SJCRH30 (cell line): ENCODE results near the gene ERP44. TPM values are rescaled to one million over a fixed set of nuclear protein-coding genes. Genes with fewer than 3 reads are reported as not detected.

Source experiments
- DNase-seq, 2 experiments: peaks; one replicate each; pipeline ENCODE4 v3.0.0-alpha.2; 2015 to 2020
- H3K27ac ChIP-seq: fragments of 250-450 bp; sonication (Bioruptor Pico); 2 replicates; pipeline ENCODE4 v1.5.1; 2020; ENCODE audit warnings: mild to moderate bottlenecking, moderate library complexity
- H3K27me3 ChIP-seq: fragments of 250-450 bp; sonication (Bioruptor Pico); 2 replicates; pipeline ENCODE4 v1.5.1; 2020; ENCODE audit warnings: mild to moderate bottlenecking, moderate library complexity
- H3K36me3 ChIP-seq: fragments of 250-450 bp; sonication (Bioruptor Pico); 2 replicates; pipeline ENCODE4 v1.5.1; 2020; ENCODE audit warnings: mild to moderate bottlenecking, moderate library complexity
- H3K4me1 ChIP-seq: fragments of 250-450 bp; sonication (Bioruptor Pico); 2 replicates; pipeline ENCODE4 v1.5.1; 2020; ENCODE audit warnings: mild to moderate bottlenecking, moderate library complexity
- H3K4me3 ChIP-seq: fragments of 250-450 bp; sonication (Bioruptor Pico); 2 replicates; pipeline ENCODE4 v1.5.1; 2020; ENCODE audit warnings: mild to moderate bottlenecking, moderate library complexity
- H3K9me3 ChIP-seq: fragments of 250-450 bp; sonication (Bioruptor Pico); replicated peaks from 2 replicates; pipeline ENCODE4 v1.5.1; 2020; ENCODE audit warnings: mild to moderate bottlenecking, moderate library complexity
- total RNA-seq: library from RNA; depleted of rRNA; stranded (reverse); fragments of >200 nt; shearing (Covaris generic); gene quantifications from 2 replicates; pipeline ENCODE4 v1.2.3, GENCODE V29; 2014

Gene ERP44
- total RNA-seq, 1 experiment from 2014 or later: 31.1 TPM

DNA sequence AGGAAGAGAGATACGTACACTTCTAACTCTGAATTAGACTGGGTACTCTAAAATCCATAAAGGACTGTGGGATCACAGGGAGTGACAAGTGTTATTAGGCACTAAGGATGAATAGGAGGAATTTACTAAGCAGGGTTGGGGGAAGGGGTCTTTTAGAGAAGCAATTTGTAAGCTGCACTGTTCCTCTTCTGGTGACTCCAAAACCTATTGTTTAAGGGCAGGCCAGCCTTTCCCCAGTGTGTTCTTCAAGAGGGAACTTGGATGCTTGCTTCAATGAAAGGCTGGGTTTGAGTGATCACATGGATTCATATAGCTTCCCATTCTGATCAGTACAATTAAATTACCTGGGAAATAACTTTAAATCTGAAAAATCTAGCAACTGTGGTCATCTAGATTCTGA is 120.6 kb downstream of the ERP44 start:
- DNase-seq: no peak
- Histone ChIP-seq H3K4me3 (no peak overlapping the region), H3K9me3 (no peaks in the 10 kb centered on the region), H3K27ac (no peak overlapping the region), H3K36me3 (peaks cover 3% of the 10 kb centered on the region), H3K4me1 (no peaks in the 10 kb centered on the region), H3K27me3 (no peaks in the 10 kb centered on the region)

DNA sequence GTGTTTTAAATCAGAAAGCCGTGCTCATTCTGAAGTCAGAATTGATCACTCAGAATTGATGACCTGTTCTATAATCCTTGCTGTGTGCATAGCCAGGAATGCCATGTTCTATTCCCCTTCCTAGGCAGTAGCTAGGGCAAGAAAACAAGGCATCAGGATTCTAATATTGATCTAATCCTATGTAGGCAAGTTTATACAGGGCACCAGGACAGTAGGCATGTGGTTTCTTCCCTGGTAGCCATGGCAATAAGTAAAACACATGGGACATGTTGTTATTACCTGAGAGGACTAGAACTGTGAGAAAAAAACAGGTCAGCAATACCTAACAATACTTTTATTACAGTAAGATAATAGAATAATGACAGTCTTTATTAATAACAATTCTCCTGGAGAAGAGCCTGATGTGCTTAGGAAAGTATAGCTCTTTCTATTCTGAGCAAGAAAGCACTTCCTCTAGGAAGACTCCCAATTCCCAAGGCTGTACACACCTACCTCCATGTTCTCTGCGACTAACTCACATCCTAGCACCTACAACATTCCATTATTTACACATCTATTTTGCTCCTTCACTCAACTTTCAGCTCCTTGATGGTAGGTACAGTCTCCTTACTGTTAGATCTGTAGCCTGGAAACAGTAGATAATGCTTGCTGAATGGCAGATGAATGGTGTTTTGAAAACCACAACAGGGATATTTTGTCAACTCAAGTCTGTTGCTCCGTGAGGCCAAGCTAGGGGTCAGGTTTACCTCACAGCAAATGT is 121.6 kb downstream of the ERP44 start:
- no peak for DNase-seq
- Histone ChIP-seq H3K27ac (no peak overlapping the region), H3K4me1 (no peaks in the 10 kb centered on the region), H3K36me3 (peaks cover 3% of the 10 kb centered on the region), H3K27me3 (no peaks in the 10 kb centered on the region), H3K4me3 (no peak overlapping the region), H3K9me3 (no peaks in the 10 kb centered on the region)

DNA sequence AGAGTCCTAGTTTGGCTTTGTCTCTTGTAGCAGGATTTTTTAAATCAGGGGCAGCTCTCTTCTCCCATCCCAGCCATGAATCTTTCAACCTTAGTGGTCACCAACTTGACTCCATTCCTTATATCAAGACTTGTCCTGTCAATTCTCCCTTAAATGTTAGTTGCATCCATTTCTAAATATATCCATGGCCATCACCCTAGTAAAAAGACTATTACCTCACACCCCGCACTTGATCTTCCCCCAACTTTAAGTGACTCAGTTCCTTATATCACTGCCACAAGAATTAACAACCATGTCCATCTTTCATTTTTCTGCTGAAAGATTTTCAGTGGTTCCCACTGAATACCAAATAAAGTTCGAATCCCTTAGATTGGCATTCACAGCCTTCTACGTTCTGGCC is 125.3 kb downstream of the ERP44 start:
- H3K27me3 ChIP-seq: no peaks in the 10 kb centered on the region
- no peaks in the 10 kb centered on the region for H3K9me3 ChIP-seq
- DNase-seq: no peak
- no peak overlapping the region for H3K27ac ChIP-seq
- H3K36me3 ChIP-seq: no peaks in the 10 kb centered on the region; the same call in none of the 2 replicates
- no peak overlapping the region for H3K4me3 ChIP-seq
- no peaks in the 10 kb centered on the region for H3K4me1 ChIP-seq

DNA sequence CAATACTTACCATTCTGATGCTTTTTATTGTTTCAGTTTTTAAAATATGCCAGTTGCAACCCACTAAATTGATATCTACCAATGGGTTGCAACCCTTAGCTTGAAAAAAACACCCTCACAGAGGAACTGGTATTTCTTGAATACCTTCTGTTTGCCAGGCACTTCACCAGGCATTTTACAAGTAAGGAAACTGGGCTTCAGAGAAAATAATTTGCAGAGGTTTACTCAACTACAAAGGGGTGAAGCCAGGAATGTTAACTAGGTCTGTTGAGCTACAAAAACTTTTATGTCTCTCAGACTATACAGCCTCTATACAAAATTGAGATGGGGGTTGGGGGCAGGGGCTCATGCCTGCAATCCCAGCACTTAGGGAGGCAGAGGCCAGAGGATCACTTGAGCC is 127.4 kb downstream of the ERP44 start:
- Histone ChIP-seq H3K36me3 (no peaks in the 10 kb centered on the region; the same call in none of the 2 replicates), H3K4me3 (no peak overlapping the region), H3K9me3 (no peaks in the 10 kb centered on the region), H3K27ac (no peak overlapping the region), H3K27me3 (no peaks in the 10 kb centered on the region), H3K4me1 (peaks cover 6% of the 10 kb centered on the region)
- no peak for DNase-seq

DNA sequence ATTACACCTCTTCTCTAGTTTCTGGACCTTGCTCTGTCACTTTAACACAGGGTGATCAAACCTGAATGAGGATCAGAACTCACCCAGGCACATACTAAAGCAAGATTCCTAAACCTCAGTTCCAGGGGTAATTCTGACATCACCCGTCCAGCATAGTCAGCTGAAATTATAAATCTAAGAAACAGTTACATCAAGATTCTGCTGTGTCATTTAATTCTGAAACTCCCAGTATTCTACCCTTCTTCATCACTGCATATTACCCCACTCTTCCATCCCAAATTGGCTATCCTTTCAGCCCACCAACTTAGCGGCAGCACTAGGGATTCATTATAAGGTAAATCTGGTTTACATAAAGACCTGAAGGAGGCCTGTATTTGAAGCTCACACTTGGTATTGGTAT is 128.3 kb downstream of the ERP44 start:
- Histone ChIP-seq H3K4me1 (peaks cover 9% of the 10 kb centered on the region), H3K4me3 (no peak overlapping the region), H3K27ac (no peak overlapping the region), H3K9me3 (no peaks in the 10 kb centered on the region), H3K36me3 (no peaks in the 10 kb centered on the region; the same call in none of the 2 replicates), H3K27me3 (no peaks in the 10 kb centered on the region)
- no peak for DNase-seq

DNA sequence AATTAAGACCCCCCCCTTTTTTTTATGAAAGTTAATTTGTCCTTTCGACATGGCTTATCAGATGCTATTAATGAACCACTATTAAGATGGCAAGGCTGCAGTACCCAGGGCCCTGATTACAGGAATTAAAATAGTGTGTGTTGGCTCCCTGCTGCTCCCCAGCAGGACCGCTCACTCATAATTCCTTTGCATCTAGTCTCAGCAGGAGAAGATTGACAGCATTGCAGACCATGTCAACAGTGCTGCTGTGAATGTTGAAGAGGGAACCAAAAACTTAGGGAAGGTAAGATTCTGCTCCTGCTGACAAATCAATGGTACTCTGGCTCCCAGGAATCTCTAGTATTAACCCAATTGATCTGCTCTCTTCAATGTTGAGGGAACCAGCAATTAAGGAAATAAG is 131.3 kb downstream of the ERP44 start:
- no peaks in the 10 kb centered on the region; the same call in none of the 2 replicates for H3K36me3 ChIP-seq
- no peaks in the 10 kb centered on the region for H3K27me3 ChIP-seq
- DNase-seq: no peak
- H3K9me3 ChIP-seq: no peaks in the 10 kb centered on the region
- H3K4me3 ChIP-seq: no peak overlapping the region
- H3K27ac ChIP-seq: no peak overlapping the region
- H3K4me1 ChIP-seq: peaks cover 12% of the 10 kb centered on the region

DNA sequence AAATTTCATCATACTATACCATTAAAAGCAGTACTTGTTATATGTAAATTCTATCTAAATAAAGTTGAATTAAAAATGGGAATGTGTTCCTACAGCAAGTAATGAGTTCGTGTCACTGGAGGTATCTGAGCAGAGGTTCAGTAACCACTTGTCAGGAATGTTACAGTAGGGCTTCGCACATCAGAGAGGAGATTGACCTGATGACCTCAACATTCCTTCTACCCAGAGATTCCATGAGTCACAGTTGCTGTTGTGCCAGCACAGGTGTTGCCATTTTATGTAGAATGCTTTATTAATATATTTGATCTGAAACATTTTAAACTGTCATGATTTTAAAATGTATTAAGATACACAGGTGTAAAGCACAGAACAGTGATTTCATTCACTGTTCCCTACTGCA is 132.1 kb downstream of the ERP44 start:
- Histone ChIP-seq H3K4me1 (peaks cover 13% of the 10 kb centered on the region), H3K4me3 (no peak overlapping the region), H3K36me3 (no peaks in the 10 kb centered on the region; the same call in none of the 2 replicates), H3K9me3 (no peaks in the 10 kb centered on the region), H3K27ac (no peak overlapping the region), H3K27me3 (no peaks in the 10 kb centered on the region)
- peak; percentile 54 to 66 for DNase-seq

DNA sequence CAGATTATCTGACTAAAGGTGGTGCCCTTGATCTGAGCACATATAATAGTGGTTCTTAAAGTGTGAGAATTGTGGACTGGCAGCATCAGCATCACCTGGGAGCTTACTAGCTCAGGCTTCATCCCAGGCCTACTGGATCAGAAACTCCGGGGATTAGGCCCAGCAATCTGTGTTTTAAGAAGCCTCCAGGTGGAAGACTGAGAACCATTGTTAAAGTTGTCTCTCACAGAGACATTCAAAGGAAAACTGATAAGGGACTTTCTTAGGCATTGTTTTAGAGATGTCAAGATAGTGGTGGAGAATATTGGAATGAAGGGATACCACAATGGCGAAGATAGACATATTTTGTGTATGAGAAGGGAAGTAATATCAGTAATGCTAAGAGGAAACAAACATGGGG is 132.8 kb downstream of the ERP44 start:
- DNase-seq: no peak
- H3K4me3 ChIP-seq: no peak overlapping the region
- H3K9me3 ChIP-seq: no peaks in the 10 kb centered on the region
- H3K27me3 ChIP-seq: no peaks in the 10 kb centered on the region
- H3K36me3 ChIP-seq: no peaks in the 10 kb centered on the region; the same call in none of the 2 replicates
- H3K4me1 ChIP-seq: peaks cover 13% of the 10 kb centered on the region
- no peak overlapping the region for H3K27ac ChIP-seq

DNA sequence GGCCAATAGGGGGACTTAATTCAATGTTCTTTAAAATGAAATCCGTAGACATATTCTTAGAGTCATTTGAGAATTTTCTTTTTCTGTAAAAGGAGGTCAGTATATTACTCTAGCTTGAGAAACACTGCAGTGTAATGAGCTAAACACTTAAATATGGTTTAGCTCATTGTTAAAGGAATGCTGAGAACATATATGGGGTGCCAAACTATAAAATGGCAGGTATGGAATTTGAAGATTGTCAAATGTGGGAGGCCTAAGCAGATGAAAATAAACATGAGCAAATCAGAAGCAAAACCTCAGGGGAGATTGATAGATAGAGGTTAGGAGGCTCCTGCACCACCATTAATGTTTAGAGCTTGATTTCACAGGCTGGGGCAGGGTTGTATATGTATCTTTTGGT is 134.5 kb downstream of the ERP44 start:
- no peaks in the 10 kb centered on the region for H3K27me3 ChIP-seq
- no peak overlapping the region for H3K27ac ChIP-seq
- no peaks in the 10 kb centered on the region; the same call in 1 of the 2 replicates for H3K36me3 ChIP-seq
- DNase-seq: no peak
- H3K4me1 ChIP-seq: peaks cover 13% of the 10 kb centered on the region
- no peaks in the 10 kb centered on the region for H3K9me3 ChIP-seq
- no peak overlapping the region for H3K4me3 ChIP-seq

DNA sequence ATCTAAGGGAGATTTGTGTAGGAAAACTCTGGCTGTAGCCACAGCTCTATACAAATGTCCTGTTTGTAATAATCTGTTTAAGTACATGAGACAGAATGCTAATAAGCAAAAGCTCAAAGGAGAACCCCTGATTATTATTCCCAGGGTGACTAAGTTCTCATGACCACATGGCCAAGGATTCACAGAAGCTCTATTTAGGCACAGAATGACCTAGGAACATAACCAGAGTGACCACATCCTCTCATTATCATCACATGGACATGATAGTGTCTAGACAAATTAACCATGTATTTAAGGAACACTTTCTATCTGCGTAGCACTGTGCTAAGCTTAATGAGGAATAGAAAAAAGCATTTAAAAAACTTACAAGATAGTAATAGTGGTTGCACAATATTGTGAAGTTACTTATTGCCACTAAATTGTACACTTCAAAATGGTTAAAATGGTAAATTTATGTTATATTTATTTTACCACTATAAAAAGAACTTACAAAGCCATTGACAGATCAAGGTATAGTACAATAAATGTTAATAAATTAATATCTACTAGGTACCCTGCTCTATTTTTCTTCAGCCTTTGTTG is 136.0 kb downstream of the ERP44 start:
- H3K4me3 ChIP-seq: no peak overlapping the region
- no peaks in the 10 kb centered on the region; the same call in 1 of the 2 replicates for H3K36me3 ChIP-seq
- H3K4me1 ChIP-seq: peaks cover 13% of the 10 kb centered on the region
- H3K27ac ChIP-seq: no peak overlapping the region
- no peaks in the 10 kb centered on the region for H3K9me3 ChIP-seq
- DNase-seq: no peak
- H3K27me3 ChIP-seq: no peaks in the 10 kb centered on the region

DNA sequence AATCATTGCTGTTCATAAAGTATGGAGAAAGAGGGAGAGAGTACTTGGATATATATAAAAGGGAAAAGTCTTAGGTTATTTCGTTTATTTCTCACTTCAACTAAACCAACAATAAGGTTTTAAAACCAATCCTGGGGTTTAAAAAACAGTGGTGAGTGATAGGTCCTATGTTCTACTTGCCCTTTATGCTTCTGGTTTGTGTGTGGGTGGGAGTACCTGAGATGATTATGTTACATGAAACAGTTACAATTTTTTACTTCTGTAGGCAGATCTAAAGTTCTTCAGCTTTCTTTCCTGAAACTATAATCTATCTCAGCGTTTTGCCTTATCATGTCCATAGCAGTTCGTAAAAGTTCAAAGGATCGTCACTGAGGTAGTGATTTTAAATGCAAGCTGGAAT is 143.2 kb downstream of the ERP44 start:
- no peak overlapping the region for H3K27ac ChIP-seq
- no peak for DNase-seq
- H3K4me1 ChIP-seq: no peaks in the 10 kb centered on the region
- no peak overlapping the region for H3K4me3 ChIP-seq
- H3K9me3 ChIP-seq: no peaks in the 10 kb centered on the region
- H3K36me3 ChIP-seq: peaks cover 3% of the 10 kb centered on the region
- no peaks in the 10 kb centered on the region for H3K27me3 ChIP-seq

DNA sequence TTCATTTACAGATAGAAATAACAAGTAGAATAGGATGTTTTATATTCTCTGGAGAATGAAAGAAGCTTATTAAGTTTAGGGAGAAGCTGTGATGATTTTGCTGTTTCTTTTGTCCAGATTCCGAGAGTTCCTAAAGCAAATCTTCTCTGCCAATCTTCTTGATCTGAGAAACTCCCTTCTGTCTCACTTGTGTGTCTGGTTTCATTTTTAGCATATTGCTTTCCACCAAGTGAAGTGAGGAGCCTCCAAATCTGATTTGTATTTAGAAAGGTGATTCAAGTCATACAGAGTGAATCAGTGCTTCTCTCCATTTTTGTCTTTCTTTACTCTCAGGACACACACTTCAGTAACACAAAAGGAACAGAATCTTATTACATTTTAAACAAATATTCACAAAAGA is 144.0 kb downstream of the ERP44 start:
- no peaks in the 10 kb centered on the region for H3K9me3 ChIP-seq
- H3K27me3 ChIP-seq: no peaks in the 10 kb centered on the region
- DNase-seq: no peak
- no peak overlapping the region for H3K4me3 ChIP-seq
- peaks cover 3% of the 10 kb centered on the region for H3K36me3 ChIP-seq
- H3K4me1 ChIP-seq: no peaks in the 10 kb centered on the region
- no peak overlapping the region for H3K27ac ChIP-seq

DNA sequence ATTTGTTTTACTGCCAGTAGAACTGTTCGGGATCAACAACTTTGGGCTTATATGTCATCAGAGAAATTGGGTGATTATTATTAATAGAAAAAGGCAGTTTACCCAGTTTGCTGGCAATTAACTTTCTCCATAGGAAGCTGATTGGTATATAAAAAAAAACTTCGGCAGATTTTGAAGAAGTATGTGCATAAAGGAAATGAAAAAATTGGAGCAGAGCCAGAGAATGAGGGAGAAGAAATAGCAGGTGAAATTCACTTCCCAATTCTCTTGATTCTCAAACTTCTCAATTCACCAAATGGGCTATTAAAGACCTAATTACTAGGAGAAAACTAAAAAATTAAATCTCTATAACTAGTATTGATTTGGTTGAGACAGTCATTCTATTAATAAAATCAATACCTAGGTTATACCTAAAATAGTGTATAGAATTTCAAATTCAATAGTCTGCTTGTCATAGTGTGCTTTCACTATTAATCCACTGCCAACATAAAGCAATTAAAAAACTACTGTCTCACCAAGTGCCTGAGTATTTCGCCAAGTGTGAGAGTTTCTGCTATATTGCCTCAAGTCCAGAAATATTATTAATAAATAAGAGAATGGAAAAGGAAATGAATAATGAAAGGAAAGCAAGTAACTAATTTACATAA is 144.8 kb downstream of the ERP44 start:
- H3K4me1 ChIP-seq: no peaks in the 10 kb centered on the region; the same call in 1 of the 2 replicates
- H3K27ac ChIP-seq: no peak overlapping the region
- H3K36me3 ChIP-seq: peaks cover 3% of the 10 kb centered on the region
- no peaks in the 10 kb centered on the region for H3K27me3 ChIP-seq
- H3K4me3 ChIP-seq: no peak overlapping the region
- H3K9me3 ChIP-seq: no peaks in the 10 kb centered on the region
- no peak for DNase-seq

DNA sequence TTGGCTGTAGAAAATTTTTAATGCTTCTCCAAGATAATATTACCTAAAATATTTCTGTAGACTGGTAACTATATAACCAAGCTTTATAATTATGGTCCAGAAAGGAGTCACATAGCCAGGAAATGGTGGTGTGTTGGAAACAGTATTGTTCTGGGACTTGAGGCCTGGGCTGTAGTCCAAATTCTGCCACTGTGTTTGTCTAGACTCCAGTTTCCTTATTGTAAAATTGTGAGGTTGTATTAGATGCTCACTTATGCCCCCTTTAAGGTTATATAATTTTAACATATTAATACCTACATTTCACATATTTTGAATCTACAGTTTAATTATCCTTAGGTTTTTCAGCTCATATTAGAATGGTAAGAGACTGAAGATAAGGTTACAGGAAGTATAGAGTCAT is 149.9 kb downstream of the ERP44 start:
- Histone ChIP-seq H3K36me3 (peaks cover 7% of the 10 kb centered on the region), H3K27ac (no peak overlapping the region), H3K9me3 (no peaks in the 10 kb centered on the region; the same call in 1 of the 2 replicates), H3K4me1 (no peaks in the 10 kb centered on the region; the same call in 1 of the 2 replicates), H3K4me3 (no peak overlapping the region), H3K27me3 (no peaks in the 10 kb centered on the region)
- peak in 1 of 2 experiments; percentile 10 for DNase-seq

DNA sequence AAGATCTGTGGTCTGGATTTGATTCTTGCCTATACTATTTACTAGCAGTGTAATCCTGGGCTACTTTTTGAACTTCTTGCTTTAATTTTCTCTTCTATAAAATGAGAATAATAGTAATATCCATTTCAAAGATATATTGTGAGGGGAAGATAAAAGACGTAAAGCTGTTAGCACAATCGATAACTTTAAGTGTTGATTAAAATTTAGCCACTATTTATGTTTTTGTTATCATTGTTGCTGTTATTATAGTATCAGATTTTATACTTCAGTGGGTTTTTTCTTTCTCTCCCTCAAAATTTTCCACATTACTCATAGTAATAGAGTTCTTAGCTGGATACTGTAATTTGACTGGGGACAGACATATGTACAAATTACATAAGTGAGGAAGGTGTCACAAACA is 150.3 kb downstream of the ERP44 start:
- no peak for DNase-seq
- peaks cover 7% of the 10 kb centered on the region for H3K36me3 ChIP-seq
- no peaks in the 10 kb centered on the region; the same call in 1 of the 2 replicates for H3K9me3 ChIP-seq
- H3K4me3 ChIP-seq: no peak overlapping the region
- no peaks in the 10 kb centered on the region; the same call in 1 of the 2 replicates for H3K4me1 ChIP-seq
- H3K27me3 ChIP-seq: no peaks in the 10 kb centered on the region
- no peak overlapping the region for H3K27ac ChIP-seq
